ELF-1 (cell line): ENCODE results near the gene SERPINA4.
"Not testable (repeated sequence)": the region's sequence is repeated elsewhere in the genome, so short reads cannot be mapped to it uniquely, and the experiment has no call there.

ENCODE experiments used
- DNase-seq: peaks from one replicate; pipeline ENCODE4 v3.0.0-alpha.2; 2016; ENCODE audit warnings: low read depth, low spot score

Gene SERPINA4

GRCh38 chr14:94564381-94564780 is 3.1 kb downstream of the SERPINA4 start:
- DNase-seq = no peak

- no peak for DNase-seq
Observed at GRCh38 chr14:94568186-94568585, 6.9 kb downstream of the SERPINA4 start.

GRCh38 chr14:94569381-94570001 is 8.2 kb downstream of the SERPINA4 start:
- DNase-seq = no peak

GRCh38 chr14:94570002-94570400 is 8.8 kb downstream of the SERPINA4 start:
- DNase-seq = no peak

GRCh38 chr14:94570440-94570839 is 9.2 kb downstream of the SERPINA4 start:
- no peak for DNase-seq

- DNase-seq = no peak
Observed at GRCh38 chr14:94571395-94571794, 10.2 kb downstream of the SERPINA4 start.

GRCh38 chr14:94571950-94572349 is 10.7 kb downstream of the SERPINA4 start:
- DNase-seq = no peak

GRCh38 chr14:94572637-94573303 is 11.5 kb downstream of the SERPINA4 start:
- no peak for DNase-seq

- DNase-seq = no peak
Observed at GRCh38 chr14:94573475-94574277, 12.4 kb downstream of the SERPINA4 start.

GRCh38 chr14:94574336-94574735 is 13.1 kb downstream of the SERPINA4 start:
- DNase-seq = no peak

GRCh38 chr14:94575730-94576585 is 14.7 kb downstream of the SERPINA4 start:
- no peak for DNase-seq

GRCh38 chr14:94577472-94577871 is 16.2 kb downstream of the SERPINA4 start:
- DNase-seq = not testable (repeated sequence)

- no peak for DNase-seq
Observed at GRCh38 chr14:94578712-94579111, 17.5 kb downstream of the SERPINA4 start.

- DNase-seq = no peak
Observed at GRCh38 chr14:94581127-94581999, 20.1 kb downstream of the SERPINA4 start, which contains the start of gene SERPINA5. TSS of gene SERPINA5 (plus strand) at chr14:94581426. CDS start at chr14:94587363, 5,937 bp downstream.

- no peak for DNase-seq
Observed at GRCh38 chr14:94582199-94582750, 21.0 kb downstream of the SERPINA4 start.

GRCh38 chr14:94582851-94583250 is 21.6 kb downstream of the SERPINA4 start:
- DNase-seq = peak; percentile 62

GRCh38 chr14:94583557-94583956 is 22.3 kb downstream of the SERPINA4 start:
- DNase-seq = no peak

- DNase-seq = no peak
Observed at GRCh38 chr14:94584591-94585280, 23.5 kb downstream of the SERPINA4 start.

- DNase-seq = no peak
Observed at GRCh38 chr14:94586635-94587034, 25.4 kb downstream of the SERPINA4 start.

GRCh38 chr14:94588311-94588710 is 27.1 kb downstream of the SERPINA4 start:
- no peak for DNase-seq
